Neuronal stem cell (in vitro differentiated cells): ENCODE data around the gene ATL2.

ENCODE experiments used
- DNase-seq: peaks from one replicate; pipeline ENCODE4 v3.0.0-alpha.2; 2013; ENCODE audit warnings: low spot score
- H2AFZ ChIP-seq: one replicate; pipeline ENCODE4 v1.6.1; 2013; ENCODE audit warnings: mild to moderate bottlenecking, low read length, inconsistent platforms
- H2AK5ac ChIP-seq: 2 replicates; pipeline ENCODE4 v1.6.1; 2013; ENCODE audit warnings: low read depth, mild to moderate bottlenecking, inconsistent platforms, low read length, moderate library complexity, mixed read lengths
- H2BK120ac ChIP-seq: 2 replicates; pipeline ENCODE4 v1.6.1; 2013; ENCODE audit warnings: low read depth, mild to moderate bottlenecking, inconsistent platforms, low read length, moderate library complexity, mixed read lengths
- H2BK12ac ChIP-seq: one replicate; pipeline ENCODE4 v1.6.1; 2013; ENCODE audit warnings: low read length, inconsistent platforms
- H2BK15ac ChIP-seq: 2 replicates; pipeline ENCODE4 v1.6.1; 2013; ENCODE audit warnings: mild to moderate bottlenecking, low read length, inconsistent platforms, mixed read lengths
- H2BK5ac ChIP-seq: one replicate; pipeline ENCODE4 v1.6.1; 2013; ENCODE audit warnings: inconsistent platforms, mild to moderate bottlenecking, low read length, moderate library complexity
- H3K14ac ChIP-seq: one replicate; pipeline ENCODE4 v1.6.1; 2013; ENCODE audit warnings: low read length, inconsistent platforms
- H3K18ac ChIP-seq: 2 replicates; pipeline ENCODE4 v1.6.1; 2013; ENCODE audit warnings: low read length, inconsistent platforms
- H3K23ac ChIP-seq: 2 replicates; pipeline ENCODE4 v1.6.1; 2013; ENCODE audit warnings: low read depth, mild to moderate bottlenecking, mixed read lengths, low read length, inconsistent platforms; ENCODE audit not compliant: poor library complexity
- H3K27ac ChIP-seq: replicated peaks from 3 replicates; pipeline ENCODE4 v1.5.1; 2013; ENCODE audit warnings: low read length, inconsistent platforms
- H3K27me3 ChIP-seq, 3 experiments: 2 replicates each; pipeline ENCODE4 v1.6.1; 2013; ENCODE audit warnings: low read length in 3 of 3, mild to moderate bottlenecking in 2 of 3, inconsistent platforms in 1 of 3, low read depth in 1 of 3, mixed read lengths in 1 of 3, moderate library complexity in 1 of 3; ENCODE audit not compliant: control insufficient read depth in 3 of 3, insufficient read depth in 3 of 3
- H3K36me3 ChIP-seq, 2 donors: replicated peaks in 1 of 2; 2 replicates each; pipeline ENCODE4 v1.6.1; 2013; ENCODE audit warnings: low read length in 2 of 2; ENCODE audit not compliant: control insufficient read depth in 2 of 2, insufficient read depth in 2 of 2
- H3K4ac ChIP-seq: 2 replicates; pipeline ENCODE4 v1.6.1; 2013; ENCODE audit warnings: inconsistent platforms, mild to moderate bottlenecking, low read length, moderate library complexity
- H3K4me1 ChIP-seq, 2 donors: 1 replicate in 1 of 2; 2 replicates in 1 of 2; pipeline ENCODE4 v1.6.1; 2013; ENCODE audit warnings: low read length in 2 of 2, low read depth in 1 of 2; ENCODE audit not compliant: control insufficient read depth in 2 of 2, insufficient read depth in 1 of 2
- H3K4me2 ChIP-seq: one replicate; pipeline ENCODE4 v1.6.1; 2013; ENCODE audit warnings: mild to moderate bottlenecking, low read length, inconsistent platforms; ENCODE audit not compliant: insufficient read depth, poor library complexity, severe bottlenecking
- H3K4me3 ChIP-seq, 2 donors: 2 replicates each; pipeline ENCODE4 v1.5.1; 2013; ENCODE audit warnings: low read length in 2 of 2, mild to moderate bottlenecking in 2 of 2, inconsistent platforms in 1 of 2, moderate library complexity in 1 of 2
- H3K79me1 ChIP-seq: one replicate; pipeline ENCODE4 v1.6.1; 2013; ENCODE audit warnings: low read depth, mild to moderate bottlenecking, inconsistent platforms, low read length, moderate library complexity
- H3K9ac ChIP-seq: one replicate; pipeline ENCODE4 v1.6.1; 2013; ENCODE audit warnings: mild to moderate bottlenecking, low read depth, low read length, inconsistent platforms; ENCODE audit not compliant: poor library complexity
- H3K9me3 ChIP-seq, 2 donors: replicated peaks in 1 of 2; 2 replicates each; pipeline versions ENCODE3 to v1.6.1; 2013; ENCODE audit warnings: low read length in 2 of 2, mild to moderate bottlenecking in 2 of 2, inconsistent platforms in 1 of 2, low read depth in 1 of 2, mixed read lengths in 1 of 2, moderate library complexity in 1 of 2; ENCODE audit not compliant: control insufficient read depth in 2 of 2, insufficient read depth in 1 of 2
- H4K8ac ChIP-seq: one replicate; pipeline ENCODE4 v1.6.1; 2013; ENCODE audit warnings: low read depth, mild to moderate bottlenecking, inconsistent platforms, low read length, moderate library complexity
- H4K91ac ChIP-seq: one replicate; pipeline ENCODE4 v1.6.1; 2013; ENCODE audit warnings: low read length, low read depth, mild to moderate bottlenecking, inconsistent platforms; ENCODE audit not compliant: poor library complexity
- WGBS, 2 donors: extraction: QIAGEN DNeasy Blood & Tissue Kit; methylation state at CpG; one replicate each; pipeline ENCODE4 v1.1.7; 2013; ENCODE audit warnings: missing lambda C conversion rate in 2 of 2, mixed read lengths in 1 of 2; ENCODE audit not compliant: insufficient read length in 2 of 2, insufficient replicate concordance in 1 of 2; ENCODE audit errors: extremely low coverage in 2 of 2; 5-methylcytosine and 5-hydroxymethylcytosine counted together

ATL2 gene

DNA sequence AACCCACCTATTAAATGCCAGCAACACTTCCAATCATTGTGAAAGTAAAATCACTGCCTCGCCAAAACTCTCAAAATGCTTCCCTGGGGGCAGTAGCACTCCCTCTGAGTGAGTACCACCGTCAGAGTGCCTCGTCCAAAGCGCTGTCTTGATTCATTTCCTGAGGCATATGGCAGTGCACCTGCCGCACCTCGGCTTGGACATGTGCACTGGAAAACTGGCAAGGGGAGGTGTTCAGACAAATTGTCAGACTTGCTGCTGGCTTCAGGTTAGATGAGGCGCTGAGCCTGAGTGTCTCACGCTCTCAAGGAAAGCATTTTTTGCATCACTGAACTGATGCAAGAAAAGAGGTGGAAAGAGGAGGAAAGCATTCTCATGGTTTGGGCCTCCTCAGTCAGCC, 132.8 kb downstream of the ATL2 start:
- Histone ChIP-seq H2BK12ac (no peak overlapping the region), H3K18ac (no peak overlapping the region), H3K4ac (no peak overlapping the region), H4K91ac (no peak overlapping the region), H2AK5ac (no peak overlapping the region), H3K27ac (no peak overlapping the region), H2BK5ac (no peak overlapping the region), H3K36me3 (no peaks in the 10 kb centered on the region), H3K9me3 (no peaks in the 10 kb centered on the region), H3K4me3 (no peak overlapping the region), H4K8ac (no peak overlapping the region), H3K79me1 (no peaks in the 10 kb centered on the region), H3K4me2 (no peak overlapping the region), H3K27me3 (no peaks in the 10 kb centered on the region), H3K4me1 (peaks cover 2 to 8% of the 10 kb centered on the region in 2 donors), H3K23ac (no peak overlapping the region), H3K14ac (no peak overlapping the region), H2BK120ac (no peak overlapping the region), H2BK15ac (no peak overlapping the region), H2AFZ (no peak overlapping the region), H3K9ac (no peak overlapping the region)
- no peak for DNase-seq
- no CpG with 5 or more reads among the region's 8 CpGs for WGBS, 2 donors
